K562 (cell line): ENCODE data around the gene ZSCAN22. TPM values are rescaled to one million over a fixed set of nuclear protein-coding genes. Genes with fewer than 3 reads are reported as not detected.
A peak's percentile ranks its signal among the peaks of the same experiment; 100 is the strongest.

Source experiments
- ATF4 ChIP-seq: fragments of 450-650 bp; formaldehyde crosslinking; IDR thresholded peaks from 2 replicates; pipeline ENCODE4 v1.4.0; 2022; ENCODE audit warnings: mild to moderate bottlenecking, moderate library complexity
- BRD4 ChIP-seq: fragments of 200-600 bp; sonication (generic); IDR thresholded peaks from 2 replicates; pipeline ENCODE4 v1.6.1; 2017; ENCODE audit warnings: inconsistent platforms
- HNRNPLL ChIP-seq: fragments of 200-400 bp; formaldehyde crosslinking; IDR thresholded peaks from 2 replicates; pipeline ENCODE4 v1.6.1; 2017; ENCODE audit warnings: low read length, low read depth, mild to moderate bottlenecking; ENCODE audit not compliant: poor library complexity, severe bottlenecking
- MLLT1 ChIP-seq, 2 experiments: fragments of 450-650 bp; IDR thresholded peaks; 2 replicates each; pipeline ENCODE4 v1.6.1; 2016
- PCBP2 ChIP-seq: fragments of 200-400 bp; formaldehyde crosslinking; IDR thresholded peaks from 2 replicates; pipeline ENCODE4 v1.6.1; 2018; ENCODE audit warnings: low read length, low read depth, mild to moderate bottlenecking, moderate library complexity; ENCODE audit not compliant: poor library complexity, severe bottlenecking
- RREB1 ChIP-seq: fragments of 250-450 bp; sonication (Bioruptor Pico); IDR thresholded peaks from 2 replicates; pipeline ENCODE4 v1.4.0; 2020
- SRSF9 ChIP-seq: fragments of 200-400 bp; formaldehyde crosslinking; IDR thresholded peaks from 2 replicates; pipeline ENCODE4 v1.6.1; 2017; ENCODE audit warnings: low read depth, low read length, borderline replicate concordance
- TEAD2 ChIP-seq: fragments of 450-650 bp; IDR thresholded peaks from 2 replicates; pipeline ENCODE4 v1.6.1; 2016; ENCODE audit warnings: missing genetic modification characterization, control low read depth, missing compliant biosample characterization
- ZNF445 ChIP-seq: fragments of 250-450 bp; sonication (Bioruptor Pico); IDR thresholded peaks from 2 replicates; pipeline ENCODE4 v1.4.0; 2020; ENCODE audit warnings: low read depth, mild to moderate bottlenecking, moderate library complexity
- ZNF79 ChIP-seq: fragments of 250-450 bp; sonication (Bioruptor Pico); IDR thresholded peaks from 2 replicates; pipeline ENCODE4 v1.4.0; 2020; ENCODE audit warnings: low read depth, mild to moderate bottlenecking, moderate library complexity
- polyA plus RNA-seq, 8 experiments: library from polyadenylated mRNA; depleted of rRNA in 4 of 8; stranded (reverse) in 5 of 8; unstranded in 3 of 8; fragments of >200 nt; fragmentation: Nextera tagmentation in 2 of 8; fragmentation: Illumina TruSeq in 1 of 8; extraction: Ambion mirVana in 2 of 8; extraction: Trizol in 1 of 8; gene quantifications; 2 replicates each; pipeline versions ENCODE4 v1.2.1 to v1.2.3, GENCODE V29; 2011 to 2014; ENCODE audit warnings: inconsistent platforms in 1 of 8, missing spikeins in 1 of 8
- total RNA-seq, 7 experiments: library from RNA; depleted of rRNA in 6 of 7; stranded (reverse); fragments of >200 nt in 6 of 7; fragmentation: Illumina TruSeq in 2 of 7; extraction: Trizol in 2 of 7; gene quantifications; 2 replicates each; pipeline versions ENCODE4 v1.2.1 to v1.2.3, GENCODE V29; 2011 to 2021; ENCODE audit warnings: low replicate concordance in 1 of 7
- TF ChIP-seq, protein P1 (sequence below): sonication (generic); formaldehyde crosslinking; IDR thresholded peaks from 2 replicates; pipeline ENCODE4 v1.8.0; 2022; ENCODE audit warnings: mild to moderate bottlenecking, low read depth, missing genetic modification reagents
- TF ChIP-seq, protein P2 (sequence below), 2 experiments: IDR thresholded peaks in 1 of 2; conservative IDR thresholded peaks in 1 of 2; 2 replicates each; pipeline ENCODE4 v1.6.1; 2016; ENCODE audit warnings: low read depth in 2 of 2, mild to moderate bottlenecking in 1 of 2, missing compliant biosample characterization in 1 of 2, missing genetic modification characterization in 1 of 2, moderate library complexity in 1 of 2

The ZSCAN22 gene
- total and polyA plus RNA-seq, 9 of the 15 experiments (the other 6 are each of a cell fraction or from before 2014, with no cell fraction given) = 0.98 to 5.3 (median 3.0) TPM

GRCh38 chr19:58386576-58387337 is 60.0 kb downstream of the ZSCAN22 start, which contains the start of gene RPS5 (continued):
- TF ChIP-seq HNRNPLL = peak; percentile 70
- no peak for TF ChIP-seq ZNF79 (CRISPR knock-in tag)
- peak; percentile 15; the same call in 1 of the 2 replicates for TF ChIP-seq RREB1
- TF ChIP-seq MLLT1 (IDR thresholded peaks at IDR 0.05) = peak; percentile 63 to 74; a peak in 1 of 4 replicates
- TF ChIP-seq TEAD2 (tag) = no peak
- TF ChIP-seq ATF4 (CRISPR knock-in tag) = no peak
- no peak for TF ChIP-seq PCBP2
- TF ChIP-seq, protein P1, sequence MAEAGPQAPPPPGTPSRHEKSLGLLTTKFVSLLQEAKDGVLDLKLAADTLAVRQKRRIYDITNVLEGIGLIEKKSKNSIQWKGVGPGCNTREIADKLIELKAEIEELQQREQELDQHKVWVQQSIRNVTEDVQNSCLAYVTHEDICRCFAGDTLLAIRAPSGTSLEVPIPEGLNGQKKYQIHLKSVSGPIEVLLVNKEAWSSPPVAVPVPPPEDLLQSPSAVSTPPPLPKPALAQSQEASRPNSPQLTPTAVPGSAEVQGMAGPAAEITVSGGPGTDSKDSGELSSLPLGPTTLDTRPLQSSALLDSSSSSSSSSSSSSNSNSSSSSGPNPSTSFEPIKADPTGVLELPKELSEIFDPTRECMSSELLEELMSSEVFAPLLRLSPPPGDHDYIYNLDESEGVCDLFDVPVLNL (CRISPR knock-in tag) = 0 out of 2 replicates have a peak, but pooled peaks have one; percentile 17
- TF ChIP-seq, protein P2, sequence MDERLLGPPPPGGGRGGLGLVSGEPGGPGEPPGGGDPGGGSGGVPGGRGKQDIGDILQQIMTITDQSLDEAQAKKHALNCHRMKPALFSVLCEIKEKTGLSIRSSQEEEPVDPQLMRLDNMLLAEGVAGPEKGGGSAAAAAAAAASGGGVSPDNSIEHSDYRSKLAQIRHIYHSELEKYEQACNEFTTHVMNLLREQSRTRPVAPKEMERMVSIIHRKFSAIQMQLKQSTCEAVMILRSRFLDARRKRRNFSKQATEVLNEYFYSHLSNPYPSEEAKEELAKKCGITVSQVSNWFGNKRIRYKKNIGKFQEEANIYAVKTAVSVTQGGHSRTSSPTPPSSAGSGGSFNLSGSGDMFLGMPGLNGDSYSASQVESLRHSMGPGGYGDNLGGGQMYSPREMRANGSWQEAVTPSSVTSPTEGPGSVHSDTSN (CRISPR knock-in tag; IDR thresholded peaks at IDR 0.05; ENCODE audit: low read depth) = no peak
- TF ChIP-seq, protein P2 (tag; conservative IDR thresholded peaks at IDR 0.05; ENCODE audit: low read depth) = no peak
- TF ChIP-seq ZNF445 (CRISPR knock-in tag) = no peak
- peak; percentile 97 for TF ChIP-seq BRD4
- TF ChIP-seq SRSF9 = no peak
